Activated T-cell treated with anti-CD3 and anti-CD28 coated beads for 1 hour (primary cell): Measurements from ENCODE around the gene AAR2.

ENCODE experiments used
- DNase-seq: peaks from one replicate; pipeline ENCODE4 v3.0.0-alpha.2; 2020; ENCODE audit warnings: low read depth

Gene AAR2

DNA sequence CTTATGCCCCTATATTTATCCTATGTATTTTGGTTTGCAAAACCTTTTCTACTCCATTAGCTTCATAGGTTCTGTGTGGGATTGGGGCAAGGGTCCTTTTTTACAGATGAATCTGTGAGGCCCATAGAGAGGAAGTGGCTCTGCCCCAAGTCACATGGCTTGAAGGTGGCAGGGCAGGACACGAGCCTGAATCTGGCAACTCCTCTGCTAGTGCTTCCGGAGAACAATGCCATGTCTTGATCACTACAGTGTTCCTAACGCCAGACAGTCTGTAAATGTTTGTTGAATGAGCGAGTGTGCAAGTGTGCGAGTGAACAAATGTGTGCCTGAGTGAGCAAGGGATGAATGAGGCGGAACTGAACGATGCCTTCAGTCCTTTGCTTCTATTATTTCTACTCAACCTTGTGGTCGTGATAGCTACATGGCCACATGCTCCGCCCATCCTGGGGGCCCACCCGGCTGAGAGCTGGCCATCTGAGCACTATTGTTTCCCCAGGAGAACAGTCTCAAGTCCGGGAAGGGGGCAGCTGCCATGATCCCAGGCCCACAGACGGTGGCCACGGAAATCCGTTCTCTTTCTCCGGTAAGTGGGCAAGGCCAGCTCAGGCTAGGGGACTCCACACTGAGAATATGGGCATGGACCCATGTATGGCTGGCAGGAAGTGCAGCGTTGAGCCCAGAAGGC is 17.8 kb upstream of the AAR2 start:
- DNase-seq, result no peak

DNA sequence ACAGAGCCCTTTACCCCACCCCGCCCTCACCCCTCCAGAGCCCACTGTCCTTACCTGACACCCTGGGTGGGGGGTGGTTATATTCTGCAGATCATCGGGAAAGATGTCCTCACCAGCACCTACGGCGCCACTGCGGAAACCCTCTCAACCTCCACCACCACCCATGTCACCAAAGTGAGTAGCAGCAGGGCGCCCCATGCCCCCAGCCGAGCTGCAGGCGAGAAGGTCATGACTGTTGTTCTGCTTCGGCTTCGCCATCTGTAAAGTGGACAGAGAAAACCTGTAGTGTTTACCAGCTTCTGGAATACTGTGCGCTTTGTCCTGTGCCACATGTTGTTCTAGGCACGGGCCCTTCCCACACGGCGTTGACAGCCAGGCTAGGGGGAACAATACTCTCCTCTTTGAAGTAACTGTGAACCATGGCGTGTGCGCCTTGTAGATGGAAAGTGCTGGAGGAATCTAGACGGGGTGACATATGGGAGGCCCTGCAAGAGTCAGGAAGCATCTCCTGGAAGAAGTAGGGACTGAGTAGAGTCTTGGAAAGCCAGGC is 16.5 kb upstream of the AAR2 start:
- DNase-seq, result no peak

DNA sequence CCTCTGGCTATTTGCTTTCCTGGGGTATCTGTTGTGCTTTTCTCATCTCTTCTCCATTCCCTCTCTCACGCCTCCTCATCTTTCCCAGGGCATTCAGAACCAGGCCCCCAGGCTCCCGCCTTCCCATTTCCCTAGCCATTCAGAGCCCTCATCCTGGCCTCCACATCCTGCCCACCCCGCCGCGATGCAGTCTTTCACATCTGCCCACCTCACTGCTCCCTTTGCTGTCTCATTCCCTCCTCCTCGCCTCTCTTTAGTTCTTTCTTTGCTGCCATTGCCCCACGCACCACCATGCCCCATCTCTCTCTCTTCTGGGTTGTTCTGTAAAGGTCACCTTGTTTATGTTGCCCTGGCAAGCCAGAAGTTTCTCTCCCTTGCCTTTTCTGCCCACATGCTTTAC is 10.6 kb upstream of the AAR2 start:
- DNase-seq, result no peak

DNA sequence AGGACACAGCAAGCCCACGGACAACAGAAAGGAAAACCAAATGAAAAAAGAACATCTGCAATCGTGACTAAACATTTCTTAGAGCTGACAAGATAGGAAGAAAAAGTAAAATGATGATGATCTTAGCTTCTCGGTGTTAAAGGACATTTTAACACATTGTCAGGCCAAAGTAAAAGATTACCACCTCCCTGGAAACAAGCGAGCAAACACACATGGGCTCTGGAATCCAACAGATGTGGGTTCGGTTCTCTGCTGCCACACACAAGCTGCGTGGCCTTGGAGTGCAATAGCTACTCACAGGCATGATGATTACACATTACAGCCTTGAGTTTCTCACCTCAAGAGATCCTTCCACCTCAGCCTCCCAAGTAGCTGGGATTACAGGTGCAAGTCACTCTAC is 7.5 kb upstream of the AAR2 start:
- DNase-seq, result no peak

DNA sequence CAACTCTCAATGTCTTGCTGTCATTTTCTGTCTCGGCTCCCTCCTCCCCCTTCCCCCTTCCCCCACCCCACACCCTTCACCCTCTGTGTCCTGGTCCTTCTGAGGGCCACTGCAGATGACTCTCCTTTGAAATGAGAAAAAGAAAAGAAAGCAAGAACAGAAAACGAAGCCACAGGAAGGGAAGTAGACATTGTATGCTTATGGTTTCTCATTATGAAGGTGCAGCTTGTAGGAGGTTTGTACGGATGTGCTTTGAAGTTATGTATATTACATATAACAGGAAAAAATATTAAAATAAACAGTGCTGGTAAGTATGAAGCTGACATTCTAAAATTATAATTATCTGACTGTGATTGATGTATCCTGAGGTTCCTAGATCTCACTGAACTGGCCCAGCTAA is 6.3 kb upstream of the AAR2 start:
- DNase-seq, result no peak

DNA sequence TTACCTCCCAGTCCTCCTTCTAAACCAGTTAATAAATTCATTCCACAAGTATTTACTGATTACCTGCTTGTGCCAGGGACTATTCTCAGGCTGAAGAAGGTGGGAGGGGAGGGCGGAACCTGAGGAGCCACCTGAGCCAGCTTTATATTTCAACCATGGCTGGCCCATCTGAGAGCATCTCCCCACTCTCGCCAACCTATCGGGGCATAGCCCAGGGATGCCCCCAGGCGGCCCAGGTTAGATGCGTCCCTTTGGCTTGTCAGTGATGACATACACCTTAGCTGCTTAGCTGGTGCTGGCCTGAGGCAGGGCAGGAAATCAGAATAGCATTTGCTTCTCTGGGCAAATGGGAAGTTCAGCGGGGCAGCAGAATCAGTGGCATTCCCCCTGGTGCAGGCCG is 4.9 kb upstream of the AAR2 start:
- no peak for DNase-seq

DNA sequence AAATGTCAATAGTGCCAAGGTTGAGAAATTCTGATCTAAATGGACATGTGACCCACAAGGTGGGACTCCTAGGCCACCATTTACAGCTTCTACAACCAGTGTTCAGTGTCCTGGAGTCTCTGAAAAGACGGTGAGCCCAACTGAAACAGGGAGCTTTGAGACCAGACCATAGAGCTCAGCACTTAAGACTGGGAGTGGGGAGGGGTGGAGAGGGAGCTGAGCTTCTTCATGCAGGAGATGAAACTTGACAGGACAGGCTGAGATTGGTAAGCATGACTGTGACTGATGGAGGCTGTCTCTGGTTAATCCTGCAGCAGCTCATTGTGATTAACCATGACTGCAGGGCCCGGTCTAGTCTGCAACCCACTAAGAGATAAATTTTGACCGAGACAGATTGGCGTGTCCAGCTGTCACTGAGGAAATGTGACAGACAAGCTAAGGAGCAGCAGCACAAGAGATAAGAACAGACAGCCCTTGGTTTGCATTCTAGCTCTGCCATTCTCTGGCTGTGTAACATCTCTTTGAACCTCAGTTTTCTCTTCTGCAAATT is 1.4 kb upstream of the AAR2 start:
- no peak for DNase-seq

DNA sequence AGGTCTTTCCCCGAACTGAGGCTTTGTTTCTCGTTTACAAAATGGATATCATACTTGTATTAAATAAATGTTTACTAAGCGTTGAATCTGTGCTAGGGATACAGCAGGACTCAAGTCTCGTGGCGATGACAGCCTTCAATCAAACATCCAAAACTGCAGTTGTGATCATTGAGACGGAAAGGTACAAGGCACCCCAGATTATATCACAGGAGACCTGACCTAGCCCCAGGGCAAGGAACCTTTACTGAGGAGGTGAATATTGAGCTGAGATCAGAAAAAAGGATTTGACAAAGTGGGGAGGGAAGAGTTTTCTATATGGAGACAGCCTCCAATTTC is 476 bp downstream of the AAR2 start:
- DNase-seq, result no peak

DNA sequence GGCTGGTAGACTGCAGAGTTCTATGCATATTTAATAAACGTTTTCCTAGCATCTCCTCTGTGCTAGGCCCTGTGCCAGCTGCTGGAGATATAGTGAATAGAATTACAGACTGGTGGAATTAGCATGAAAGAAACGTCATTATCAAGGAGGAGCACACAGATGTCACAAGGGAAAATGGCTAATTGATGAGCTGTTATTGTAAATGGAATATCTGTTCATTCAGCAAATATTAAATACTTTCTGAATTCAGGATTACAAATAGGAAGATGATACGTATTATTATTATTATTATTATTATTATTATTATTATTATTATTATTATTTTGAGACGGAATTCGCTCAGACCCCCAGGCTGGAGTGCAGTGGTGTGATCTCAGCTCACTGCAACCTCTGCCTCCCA is 1.2 kb downstream of the AAR2 start:
- no peak for DNase-seq

DNA sequence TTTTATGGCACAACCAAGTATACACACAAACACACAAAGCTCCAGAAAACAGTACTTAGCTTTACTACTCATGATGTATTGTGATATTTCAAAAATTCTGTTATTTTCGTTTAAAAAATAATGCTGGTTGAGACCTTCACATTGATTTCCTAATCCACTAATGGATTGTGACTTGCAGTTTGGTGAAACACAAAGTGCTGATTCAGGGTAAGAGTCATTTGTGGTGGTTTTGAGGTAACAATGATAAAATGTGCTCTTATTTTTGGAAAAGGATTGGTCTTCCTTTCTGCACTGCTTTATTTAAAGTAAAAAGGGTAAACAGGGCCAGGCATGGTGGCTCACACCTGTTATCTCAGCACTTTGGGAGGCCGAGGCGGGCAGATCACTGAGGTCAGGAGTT is 1.9 kb downstream of the AAR2 start:
- no peak for DNase-seq

DNA sequence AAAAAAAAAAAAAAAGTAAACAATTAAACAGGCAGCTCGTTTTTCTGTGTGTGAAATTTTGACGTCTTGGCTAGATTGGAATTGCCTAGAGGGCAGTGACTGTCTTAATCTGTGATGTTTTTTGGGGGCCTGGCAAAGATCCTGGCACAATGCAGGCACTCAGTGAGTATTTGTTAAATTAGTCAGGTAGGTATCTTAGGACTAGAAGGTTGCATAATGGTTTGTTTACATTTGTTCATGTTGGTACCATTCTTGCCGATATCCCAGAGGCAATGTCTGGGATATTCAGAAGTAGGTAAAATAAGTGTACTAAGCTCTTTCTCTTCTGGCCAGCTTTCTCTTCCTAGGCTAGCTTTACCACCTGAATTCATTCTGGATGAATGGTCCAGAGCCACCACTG is 2.5 kb downstream of the AAR2 start:
- no peak for DNase-seq

DNA sequence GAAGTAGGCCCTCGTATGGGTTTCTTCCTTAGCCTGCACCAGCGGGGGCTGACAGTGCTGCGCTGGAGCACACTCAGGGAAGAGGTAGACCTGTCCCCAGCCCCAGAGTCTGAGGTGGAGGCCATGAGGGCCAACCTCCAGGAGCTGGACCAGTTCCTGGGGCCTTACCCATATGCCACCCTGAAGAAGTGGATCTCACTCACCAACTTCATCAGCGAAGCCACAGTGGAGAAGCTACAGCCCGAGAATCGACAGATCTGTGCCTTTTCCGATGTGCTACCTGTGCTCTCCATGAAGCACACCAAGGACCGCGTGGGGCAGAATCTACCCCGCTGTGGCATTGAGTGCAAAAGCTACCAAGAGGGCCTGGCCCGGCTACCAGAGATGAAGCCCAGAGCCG is 3.8 kb downstream of the AAR2 start:
- no peak for DNase-seq

DNA sequence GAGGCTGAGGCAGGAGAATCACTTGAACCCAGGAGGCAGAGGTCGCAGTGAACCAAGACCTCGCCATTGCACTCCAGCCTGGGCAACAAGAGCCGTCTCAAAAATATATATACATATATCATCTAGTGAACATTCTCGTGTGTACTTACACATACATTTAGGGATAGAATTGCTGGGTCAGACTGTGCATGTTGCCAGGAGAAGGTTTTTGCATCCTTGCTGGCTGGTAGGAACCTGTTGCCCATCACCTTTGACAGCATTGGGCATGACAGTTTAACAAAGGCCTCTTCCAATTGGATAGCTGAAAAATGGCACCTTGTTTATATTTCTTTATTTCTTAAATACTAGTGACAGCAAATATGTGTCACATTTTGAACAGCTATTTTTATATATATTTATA is 5.4 kb downstream of the AAR2 start:
- no peak for DNase-seq

DNA sequence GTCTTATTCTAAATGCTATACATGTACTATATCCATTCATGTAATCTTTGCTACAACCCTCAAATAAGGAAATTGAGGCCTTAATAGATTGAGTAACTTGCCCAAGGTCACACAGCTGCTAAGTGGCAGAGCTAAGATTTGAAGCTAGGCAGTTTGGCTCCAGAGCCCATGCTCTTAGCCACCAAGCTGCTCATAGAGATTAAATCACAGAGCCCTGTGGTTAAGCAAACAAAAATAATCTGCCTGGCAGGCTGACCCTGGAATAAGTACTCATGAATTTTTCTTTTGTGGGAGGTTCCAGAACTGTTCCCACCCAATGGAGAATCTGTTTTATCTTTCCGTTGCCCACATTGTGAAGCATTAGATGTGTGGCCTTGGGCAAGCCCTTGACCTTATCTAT is 7.4 kb downstream of the AAR2 start:
- DNase-seq, result no peak

DNA sequence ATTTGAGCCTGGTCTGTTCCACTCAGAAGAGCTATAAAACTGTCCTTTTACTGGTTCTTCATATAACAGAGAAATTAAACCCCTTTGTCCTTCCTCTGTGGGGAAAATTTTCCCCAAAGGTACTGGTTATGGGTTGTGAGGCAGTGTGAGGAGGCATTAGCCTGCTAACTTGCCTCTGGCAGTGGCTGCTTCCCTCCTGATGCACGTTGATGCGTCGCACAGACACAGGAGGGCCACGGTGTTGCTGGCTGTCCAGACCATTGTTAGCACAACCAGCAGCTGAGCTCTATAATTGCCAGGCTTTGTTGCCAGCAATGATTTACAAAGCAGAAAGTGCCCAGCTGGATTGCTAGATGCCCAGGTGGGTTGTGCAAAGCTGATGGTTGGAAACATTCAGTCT is 10.1 kb downstream of the AAR2 start:
- DNase-seq, result no peak

DNA sequence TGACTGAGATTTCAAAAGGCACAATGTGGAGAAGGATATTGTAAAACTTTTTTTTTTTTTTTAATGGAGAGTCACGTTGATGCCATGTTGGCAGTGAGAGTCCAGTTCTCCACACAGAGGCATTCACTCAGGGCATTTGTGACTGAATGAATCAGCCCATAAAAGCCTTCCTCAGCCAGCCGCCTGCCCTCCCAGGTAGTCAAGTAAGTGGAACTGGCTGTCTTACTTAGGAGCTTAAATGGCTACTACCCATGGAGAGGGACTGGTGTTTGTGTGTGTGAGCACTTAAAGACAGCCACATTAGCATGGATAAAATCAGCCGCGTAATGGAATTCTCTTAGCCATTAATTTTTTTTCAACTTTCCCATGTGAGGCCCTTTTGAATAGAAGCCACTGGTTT is 12.6 kb downstream of the AAR2 start:
- no peak for DNase-seq

DNA sequence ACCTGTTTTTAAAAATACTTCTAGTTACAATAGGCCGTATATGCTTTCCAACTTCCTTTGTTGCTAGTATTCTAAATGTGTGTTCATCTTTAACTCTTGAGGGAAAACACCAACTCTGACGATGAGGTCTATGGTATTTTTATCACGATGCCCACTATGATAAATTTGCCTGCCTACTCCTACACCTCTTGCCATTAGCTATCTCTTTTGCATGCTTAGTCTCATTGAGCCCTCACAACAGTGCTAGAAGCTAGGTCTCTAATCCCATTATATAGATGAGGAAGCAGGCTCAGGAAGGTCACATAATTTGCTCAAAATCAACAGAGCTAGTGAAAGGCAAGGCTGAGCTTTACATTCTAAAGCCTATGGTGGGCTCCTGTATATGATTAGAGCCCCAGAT is 13.2 kb downstream of the AAR2 start:
- no peak for DNase-seq

DNA sequence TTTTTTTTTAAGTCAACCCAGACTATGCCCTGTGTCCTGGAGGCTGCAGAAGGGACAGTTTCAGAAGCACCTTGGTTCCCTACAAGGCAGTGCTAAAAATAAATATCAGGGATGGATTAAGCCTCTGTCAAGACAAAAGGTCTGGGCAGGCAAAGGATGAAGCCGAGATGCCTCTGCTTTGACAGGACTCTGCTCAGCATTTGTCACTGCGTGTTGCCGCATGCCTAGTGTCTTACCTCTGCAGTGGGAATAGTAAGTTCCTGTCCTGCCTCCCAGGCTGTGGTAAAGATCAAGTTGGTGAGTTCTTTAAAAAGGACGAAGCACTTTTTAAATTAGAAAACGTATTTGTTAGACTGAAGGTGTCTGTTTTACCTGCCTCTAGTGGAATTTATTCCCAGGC is 15.1 kb downstream of the AAR2 start:
- no peak for DNase-seq

DNA sequence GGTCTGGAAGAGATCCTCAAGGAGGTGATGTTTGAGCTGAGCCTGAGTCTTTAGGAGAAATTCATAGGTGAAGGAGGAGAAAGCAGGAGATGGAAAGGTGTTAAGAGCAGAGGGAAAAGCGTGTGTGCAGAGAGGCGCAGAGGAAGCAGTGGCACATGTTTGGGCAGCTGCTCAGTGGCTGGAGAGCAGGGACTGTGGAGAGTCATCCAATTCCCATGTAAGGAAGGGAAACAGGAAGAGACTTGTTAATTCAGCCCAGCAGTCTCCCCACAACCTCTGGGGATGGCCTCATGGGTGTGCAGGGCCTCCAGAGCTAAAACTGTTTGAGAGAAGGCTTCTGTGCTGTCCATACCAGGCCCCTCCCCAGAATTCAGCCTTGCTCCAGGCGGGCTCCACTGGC is 16.2 kb downstream of the AAR2 start:
- no peak for DNase-seq

DNA sequence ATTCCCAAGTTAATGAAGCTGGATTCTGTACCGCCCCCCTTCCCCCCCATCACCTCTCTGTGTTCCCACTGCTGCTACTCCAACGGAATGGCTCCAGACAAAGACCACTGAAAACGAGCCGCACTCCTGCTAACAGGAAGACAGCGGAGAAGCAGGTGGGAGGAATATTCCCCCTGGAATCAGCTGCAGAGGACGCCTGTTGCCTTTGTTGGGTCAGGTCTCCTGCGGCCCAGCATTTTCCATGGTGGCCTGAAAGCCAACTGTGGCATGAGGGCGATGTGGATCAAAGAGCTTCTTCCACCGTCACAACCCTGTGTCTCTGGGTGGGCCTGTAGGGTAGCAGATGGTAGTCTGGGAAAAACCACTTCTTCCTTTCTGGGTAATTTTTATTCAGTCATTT is 16.8 kb downstream of the AAR2 start:
- DNase-seq, result no peak

DNA sequence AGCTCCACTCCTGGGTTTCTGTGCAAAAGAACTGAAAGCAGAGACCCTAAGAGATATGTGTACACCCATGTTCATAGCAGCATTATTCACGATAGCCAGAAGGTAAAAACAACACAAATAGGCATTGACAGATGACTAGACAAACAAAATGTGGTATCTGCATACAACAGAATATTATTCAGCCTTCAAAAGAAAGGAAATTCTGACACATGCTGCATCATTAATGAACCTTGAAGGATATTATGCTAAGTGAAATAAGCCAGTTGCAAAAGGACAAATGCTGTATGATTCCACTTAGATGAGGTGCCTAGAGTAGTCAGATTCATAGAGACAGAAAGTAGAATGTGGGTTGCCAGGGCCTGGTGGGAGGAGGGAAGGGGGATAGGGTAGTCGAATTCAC is 17.8 kb downstream of the AAR2 start:
- DNase-seq, result no peak

DNA sequence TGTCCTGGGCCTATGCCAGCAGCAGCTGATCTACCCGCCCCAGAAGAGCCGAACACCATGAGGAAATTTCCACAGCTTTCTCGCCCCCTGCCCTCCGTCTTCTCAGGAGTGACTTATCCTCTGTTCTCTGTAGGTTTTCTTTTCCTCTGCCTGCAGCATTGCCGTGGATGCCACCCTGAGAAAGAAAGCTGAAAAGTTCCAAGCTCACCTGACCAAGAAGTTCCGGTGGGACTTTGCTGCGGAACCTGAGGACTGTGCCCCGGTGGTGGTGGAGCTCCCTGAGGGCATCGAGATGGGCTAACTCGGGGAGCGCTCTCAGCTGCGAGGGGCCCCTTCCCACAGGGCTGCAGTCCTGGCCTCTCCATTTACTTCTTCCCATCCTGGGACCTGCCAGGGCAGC is 19.2 kb downstream of the AAR2 start:
- no peak for DNase-seq

DNA sequence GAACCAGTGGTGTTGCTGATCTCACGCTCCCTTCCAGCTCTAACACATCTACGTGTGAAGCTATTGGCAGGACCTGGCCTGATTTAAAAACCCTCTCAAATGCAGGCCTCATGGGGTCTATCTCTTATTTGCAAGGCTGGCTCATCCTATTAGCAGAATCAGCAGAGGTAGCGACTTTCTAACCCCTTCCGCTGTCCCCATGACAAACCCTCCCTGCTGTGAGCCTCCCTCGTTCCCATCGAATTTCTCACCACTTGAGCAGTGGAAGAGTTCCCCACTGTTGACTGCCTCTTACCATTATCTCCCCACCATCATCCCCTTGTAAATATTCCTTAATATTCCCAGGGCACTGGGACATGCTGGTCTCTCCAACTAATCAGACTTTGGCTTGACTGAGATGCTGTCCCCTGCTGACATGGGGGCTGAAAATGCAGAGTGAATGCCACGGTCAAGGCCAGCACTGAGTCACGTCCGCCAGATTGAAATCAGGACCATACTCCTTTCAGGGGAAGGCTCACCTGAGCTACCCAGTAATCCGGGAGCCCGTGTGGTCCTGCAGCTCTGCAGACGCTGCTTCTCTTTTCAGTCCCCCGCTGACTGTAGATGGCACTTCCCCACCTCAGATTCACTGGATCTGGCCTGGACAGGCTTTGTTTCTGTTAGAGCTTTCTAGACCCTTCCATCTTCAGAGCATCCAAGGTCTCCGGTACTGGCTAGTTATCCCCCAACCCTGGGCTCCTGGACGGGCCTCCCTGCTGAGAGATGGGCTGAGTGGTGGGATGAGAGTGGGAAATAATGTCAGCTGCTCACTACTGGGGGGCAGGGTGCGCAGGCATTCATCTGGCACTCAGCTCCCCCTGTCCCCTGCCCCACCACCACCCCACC is 23.1 kb downstream of the AAR2 start:
- DNase-seq, result no peak
